ENCODE measurements around the gene PDE6G. TPM values are rescaled to one million over a fixed set of nuclear protein-coding genes. Genes with fewer than 3 reads are reported as not detected.

The PDE6G gene
- total and polyA plus RNA-seq, 2 of the 8 experiments (the other 6 are each of a cell fraction or from before 2014, with no cell fraction given), result 5.8 to 12.9 TPM

- Histone ChIP-seq H3K4ac (replicated peaks; ENCODE audit: insufficient read length, low read depth, low read length) (peak overlapping the region; percentile 96), H3K9ac (replicated peaks in 1 of 4; ENCODE audit: extremely low read depth in 1 of 4, low read depth in 3 of 4, low read length in 3 of 4) (no peak overlapping the region), H3K56ac (replicated peaks; ENCODE audit: insufficient read length, low read depth, low read length) (no peak overlapping the region), H2BK120ac (replicated peaks; ENCODE audit: low read depth, low read length) (peak overlapping the region; percentile 54), H3K79me2 (ENCODE audit: control insufficient read depth in 1 of 2, insufficient read depth in 2 of 2, low read length in 2 of 2) (no peaks in the 10 kb centered on the region), H4K91ac (replicated peaks; ENCODE audit: insufficient read length, low read length) (peak overlapping the region; percentile 95), H2AK5ac (ENCODE audit: low read depth, low read length) (peak overlapping the region; percentile 82; the same call in 1 of the 2 replicates), H4K8ac (ENCODE audit: extremely low read depth, insufficient read depth, low read length) (no peak overlapping the region; the same call in none of the 2 replicates), H3K14ac (ENCODE audit: insufficient read length) (no peak overlapping the region), H3K27me3 (replicated peaks in 1 of 4; ENCODE audit: control insufficient read depth in 3 of 4, extremely low read depth in 1 of 4, insufficient read depth in 3 of 4, low read length in 3 of 4) (peaks cover 2 to 15% (median 9%) of the 10 kb centered on the region in 4 experiments; a peak in 5 of 7 replicates), H2BK5ac (ENCODE audit: low read depth, low read length) (peak overlapping the region; percentile 75; the same call in 1 of the 2 replicates), H3K79me1 (ENCODE audit: low read depth, low read length) (peaks cover 3% of the 10 kb centered on the region; the same call in 1 of the 2 replicates), H3K18ac (ENCODE audit: extremely low read depth, low read length) (no peak overlapping the region), H2BK20ac (ENCODE audit: low read length) (peak overlapping the region; percentile 48; the same call in 1 of the 2 replicates), H4K20me1 (replicated peaks in 1 of 2; ENCODE audit: control insufficient read depth in 1 of 2, insufficient read depth in 2 of 2, low read length in 2 of 2) (peaks cover 0 to 2% of the 10 kb centered on the region in 2 experiments), H3K23ac (ENCODE audit: insufficient read length) (no peak overlapping the region), H3K4me3 (ENCODE audit: extremely low read depth in 1 of 4, insufficient read depth in 2 of 4, low read depth in 3 of 4, low read length in 4 of 4) (no peak overlapping the region), H3K4me2 (ENCODE audit: insufficient read depth in 1 of 2, low read depth in 2 of 2, low read length in 2 of 2) (no peak overlapping the region), H2BK15ac (ENCODE audit: low read length) (peak overlapping the region; percentile 88; the same call in 1 of the 2 replicates), H3K9me3 (ENCODE audit: insufficient read depth in 2 of 2, low read depth in 1 of 2, low read length in 1 of 2) (no peaks in the 10 kb centered on the region), H3K23me2 (ENCODE audit: low read depth, low read length) (peaks cover 10% of the 10 kb centered on the region), H2AFZ (ENCODE audit: low read length) (no peak overlapping the region), H2BK12ac (ENCODE audit: low read depth, low read length) (peak overlapping the region; percentile 97; the same call in 1 of the 2 replicates), H3K4me1 (replicated peaks in 1 of 4; ENCODE audit: control insufficient read depth in 3 of 4, insufficient read depth in 4 of 4, low read length in 3 of 4) (peaks cover 0 to 24% (median 8%) of the 10 kb centered on the region in 4 experiments; a peak in 6 of 7 replicates), H3K27ac (ENCODE audit: low read depth, low read length) (no peak overlapping the region), H4K5ac (ENCODE audit: insufficient read length, low read depth, low read length) (no peak overlapping the region), H3K36me3 (ENCODE audit: control insufficient read depth in 2 of 4, insufficient read depth in 4 of 4, low read length in 3 of 4) (no peaks in the 10 kb centered on the region)
- no peak for DNase-seq (ENCODE audit: low read depth in 1 of 2, low spot score in 2 of 2)
- CTCF ChIA-PET (ENCODE audit: partially characterized antibody), result no interaction called here
- POLR2A ChIA-PET (ENCODE audit: partially characterized antibody), result interaction anchor here (2.6 kb wide), 1 partner anchor 15 kb away, joined by 10 read pairs; the partner anchor contains the start of genes NPLOC4 and TSPAN10
- FAIRE-seq, result no peak
- WGBS, 2 experiments (ENCODE audit: extremely low coverage in 1 of 2, insufficient coverage in 1 of 2, insufficient read length in 1 of 2, insufficient replicate concordance in 2 of 2, low coverage in 1 of 2, low lambda C conversion rate in 2 of 2, missing lambda C conversion rate in 1 of 2), result 88% methylated on average over 9 of the region's 10 CpGs; no CpG with 5 or more reads in 1 of the 2 experiments
- TF ChIP-seq SP2 (IDR thresholded peaks at IDR 0.05; ENCODE audit: low read length), result no peak
- TF ChIP-seq CREB1 (IDR thresholded peaks at IDR 0.05), result no peak
- TF ChIP-seq PHF8 (conservative IDR thresholded peaks at IDR 0.05; ENCODE audit: low read depth, low read length), result no peak
- TF ChIP-seq EZH2 (IDR thresholded peaks at IDR 0.05; ENCODE audit: low read depth, low read length, severe bottlenecking), result no peak
- no peak for TF ChIP-seq SP4 (IDR thresholded peaks at IDR 0.05; ENCODE audit: low read length)
- TF ChIP-seq EGR1 (IDR thresholded peaks at IDR 0.05; ENCODE audit: borderline replicate concordance, low read depth, low read length), result no peak
- no peak for TF ChIP-seq TCF12 (IDR thresholded peaks at IDR 0.05; ENCODE audit: low read depth, low read length)
- TF ChIP-seq SIN3A (conservative IDR thresholded peaks at IDR 0.05 in 1 of 2, IDR thresholded peaks at IDR 0.05 in 1 of 2; ENCODE audit: low read depth in 1 of 2, low read length in 2 of 2), result no peak
- TF ChIP-seq E2F6 (IDR thresholded peaks at IDR 0.05), result no peak
- no peak for TF ChIP-seq FOSL1 (IDR thresholded peaks at IDR 0.05; ENCODE audit: insufficient read depth, low read depth, low read length)
- TF ChIP-seq MAFK (IDR thresholded peaks at IDR 0.05; ENCODE audit: low read depth, low read length), result no peak
- TF ChIP-seq NRF1 (IDR thresholded peaks at IDR 0.05; ENCODE audit: low read depth, low read length), result no peak
- no peak for TF ChIP-seq CTBP2 (IDR thresholded peaks at IDR 0.05; ENCODE audit: borderline replicate concordance, insufficient read depth, insufficient read length, low read length)
Observed at GRCh38 chr17:81651692-81652091, 4.7 kb downstream of the PDE6G start.

Data from H1 (cell line).